ENCODE results near the gene STRA6.

The STRA6 gene

GRCh38 chr15:74202452-74203401, at the start of gene STRA6:
STRA6 (minus strand) TSS chr15:74202787; CDS start chr15:74202267, 520 bp downstream.
- ChIA-PET CTCF (interaction anchor here (1.2 to 1.5 kb wide), 2 partner anchors 8 to 14 kb away, joined by 3 read pairs; no protein-coding TSS in a partner anchor), POLR2A (no interaction called here)
- TF ChIP-seq CTCF (IDR thresholded peaks at IDR 0.05; ENCODE audit: control extremely low read depth, extremely low read depth, low read depth, missing control alignments) = no peak
- no peak for DNase-seq (ENCODE audit: extremely low spot score)

- no peak for DNase-seq (ENCODE audit: extremely low spot score)
- ChIA-PET POLR2A (no interaction called here), CTCF (interaction anchor here (1.0 to 2.1 kb wide), 3 partner anchors 8 to 69 kb away, joined by 3 to 4 read pairs (median 3); no protein-coding TSS in a partner anchor)
- no peak for TF ChIP-seq CTCF (IDR thresholded peaks at IDR 0.05; ENCODE audit: control extremely low read depth, extremely low read depth, low read depth, missing control alignments)
These were observed 49.7 kb upstream of the STRA6 start for GRCh38 chr15:74252291-74252690.

GRCh38 chr15:74251131-74251811, 48.7 kb upstream of the STRA6 start:
- POLR2A ChIA-PET = no interaction called here
- TF ChIP-seq CTCF (IDR thresholded peaks at IDR 0.05; ENCODE audit: control extremely low read depth, extremely low read depth, low read depth, missing control alignments) = no peak
- DNase-seq (ENCODE audit: extremely low spot score) = no peak
- CTCF ChIA-PET = interaction anchor here (1.0 to 1.4 kb wide), 4 partner anchors 9 to 197 kb away, joined by 3 to 5 read pairs (median 3); no protein-coding TSS in a partner anchor

- ChIA-PET POLR2A (no interaction called here), CTCF (interaction anchor here (0.6 to 1.4 kb wide), 3 partner anchors 11 to 72 kb away, joined by 3 to 5 read pairs (median 3); no protein-coding TSS in a partner anchor)
These were observed 47.7 kb upstream of the STRA6 start for GRCh38 chr15:74250266-74250665.

GRCh38 chr15:74245342-74245931, 42.9 kb upstream of the STRA6 start:
- ChIA-PET POLR2A (no interaction called here), CTCF (interaction anchor here (1.2 kb wide), 1 partner anchor 77 kb away, joined by 3 read pairs; no protein-coding TSS in a partner anchor)
- no peak for TF ChIP-seq CTCF (IDR thresholded peaks at IDR 0.05; ENCODE audit: control extremely low read depth, extremely low read depth, low read depth, missing control alignments)
- no peak for DNase-seq (ENCODE audit: extremely low spot score)

More at GRCh38 chr15:74250266-74250665, 47.7 kb upstream of the STRA6 start:
- no peak for TF ChIP-seq CTCF (IDR thresholded peaks at IDR 0.05; ENCODE audit: control extremely low read depth, extremely low read depth, low read depth, missing control alignments)
- no peak for DNase-seq (ENCODE audit: extremely low spot score)

- no peak for DNase-seq (ENCODE audit: extremely low spot score)
- TF ChIP-seq CTCF (IDR thresholded peaks at IDR 0.05; ENCODE audit: control extremely low read depth, extremely low read depth, low read depth, missing control alignments) = no peak
- CTCF ChIA-PET = interaction anchor here (1.2 kb wide), 1 partner anchor 78 kb away, joined by 3 read pairs; no protein-coding TSS in a partner anchor
- POLR2A ChIA-PET = no interaction called here
These were observed 42.3 kb upstream of the STRA6 start for GRCh38 chr15:74244822-74245341.

Data from GM10248 (cell line).